ENCODE data around the gene GCC2. TPM values are rescaled to one million over a fixed set of nuclear protein-coding genes. Genes with fewer than 3 reads are reported as not detected.
"Not testable (repeated sequence)": the region's sequence is repeated elsewhere in the genome, so short reads cannot be mapped to it uniquely, and the experiment has no call there.

Gene GCC2
- total RNA-seq, 1 experiment from 2014 or later: 16.6 TPM

- DNase-seq (ENCODE audit: low spot score): not testable (repeated sequence)
Observed at GRCh38 chr2:108524688-108525087, 75.7 kb downstream of the GCC2 start.

GRCh38 chr2:108525258-108525657 lies 76.3 kb downstream of the GCC2 start:
- DNase-seq (ENCODE audit: low spot score): not testable (repeated sequence)

- no peak for DNase-seq (ENCODE audit: low spot score)
Observed at GRCh38 chr2:108531674-108532055, 82.7 kb downstream of the GCC2 start.

GRCh38 chr2:108533832-108534583 lies 85.0 kb downstream of the GCC2 start, which contains the start of gene LIMS1:
Gene LIMS1, plus strand, starts transcription at chr2:108534470. Its CDS starts 93 bp downstream, at chr2:108534563.
- DNase-seq (ENCODE audit: low spot score): peak; percentile 98

GRCh38 chr2:108534584-108535356 lies 85.8 kb downstream of the GCC2 start:
- peak; percentile 82 for DNase-seq (ENCODE audit: low spot score)

- DNase-seq (ENCODE audit: low spot score): no peak
Observed at GRCh38 chr2:108535357-108535631, 86.3 kb downstream of the GCC2 start.

- DNase-seq (ENCODE audit: low spot score): no peak
Observed at GRCh38 chr2:108536133-108536780, 87.3 kb downstream of the GCC2 start.

DNA sequence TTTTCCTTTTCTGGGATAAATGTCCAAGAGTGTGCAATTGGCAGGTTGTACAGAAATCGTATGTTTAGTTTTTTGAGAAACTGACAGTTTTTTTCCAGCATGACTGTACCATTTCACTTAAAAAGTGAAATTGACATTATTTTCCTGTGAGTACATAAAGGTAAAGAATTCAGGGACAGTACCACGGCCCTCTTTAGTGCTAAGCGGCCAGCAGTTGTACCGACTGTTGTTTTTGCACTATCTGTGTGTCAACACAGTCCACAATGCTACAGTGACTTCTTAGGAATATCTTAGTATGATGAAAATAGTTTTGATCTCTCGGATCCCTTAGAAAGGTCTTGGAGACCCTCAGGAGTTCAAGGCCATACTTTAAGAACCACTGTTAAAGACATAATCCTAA lies 87.9 kb downstream of the GCC2 start:
- DNase-seq (ENCODE audit: low spot score): no peak

GRCh38 chr2:108538000-108538625 lies 89.1 kb downstream of the GCC2 start:
- DNase-seq (ENCODE audit: low spot score): peak; percentile 59

GRCh38 chr2:108541451-108541850 lies 92.4 kb downstream of the GCC2 start:
- no peak for DNase-seq (ENCODE audit: low spot score)

DNA sequence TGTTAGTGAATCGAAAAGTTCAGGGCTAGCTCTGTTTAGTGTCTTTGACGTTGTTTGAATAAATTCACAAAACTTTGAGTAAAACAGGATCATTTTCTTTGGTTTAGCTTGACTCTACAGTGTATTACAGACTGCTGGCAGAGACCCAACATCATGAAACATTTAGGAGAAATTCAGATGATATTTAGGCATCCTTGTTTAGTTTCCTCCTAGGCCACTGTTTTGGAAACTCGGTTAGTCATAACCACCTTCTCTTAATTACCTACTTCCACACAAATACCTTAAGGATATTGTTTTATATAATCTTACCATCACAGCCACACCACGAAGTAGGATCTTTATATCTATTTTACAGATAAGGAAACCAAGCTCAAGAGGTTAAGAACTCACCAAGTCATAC lies 93.1 kb downstream of the GCC2 start:
- no peak for DNase-seq (ENCODE audit: low spot score)

DNA sequence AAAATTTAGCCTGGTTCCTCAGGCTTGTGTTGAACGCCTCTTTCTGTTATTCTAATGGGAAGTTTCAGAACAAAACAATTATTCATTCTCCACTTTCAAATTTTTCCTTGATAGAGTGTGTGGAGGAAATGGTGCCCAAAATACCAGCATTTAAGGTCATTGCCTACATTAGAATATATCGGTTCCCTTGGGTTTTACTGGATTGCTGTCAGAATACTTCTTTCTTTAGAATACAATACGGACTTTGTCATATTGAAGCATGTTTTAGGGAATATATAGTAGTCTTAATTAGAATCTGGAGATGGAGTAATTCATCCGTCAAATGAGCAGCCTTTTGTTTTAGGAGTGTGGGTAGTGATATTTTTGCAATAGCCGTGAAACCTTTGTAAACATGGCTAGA lies 98.6 kb downstream of the GCC2 start:
- DNase-seq (ENCODE audit: low spot score): no peak

GRCh38 chr2:108548208-108549003 lies 99.4 kb downstream of the GCC2 start:
- DNase-seq (ENCODE audit: low spot score): no peak

- no peak for DNase-seq (ENCODE audit: low spot score)
Observed at GRCh38 chr2:108552566-108552965, 103.6 kb downstream of the GCC2 start.

DNA sequence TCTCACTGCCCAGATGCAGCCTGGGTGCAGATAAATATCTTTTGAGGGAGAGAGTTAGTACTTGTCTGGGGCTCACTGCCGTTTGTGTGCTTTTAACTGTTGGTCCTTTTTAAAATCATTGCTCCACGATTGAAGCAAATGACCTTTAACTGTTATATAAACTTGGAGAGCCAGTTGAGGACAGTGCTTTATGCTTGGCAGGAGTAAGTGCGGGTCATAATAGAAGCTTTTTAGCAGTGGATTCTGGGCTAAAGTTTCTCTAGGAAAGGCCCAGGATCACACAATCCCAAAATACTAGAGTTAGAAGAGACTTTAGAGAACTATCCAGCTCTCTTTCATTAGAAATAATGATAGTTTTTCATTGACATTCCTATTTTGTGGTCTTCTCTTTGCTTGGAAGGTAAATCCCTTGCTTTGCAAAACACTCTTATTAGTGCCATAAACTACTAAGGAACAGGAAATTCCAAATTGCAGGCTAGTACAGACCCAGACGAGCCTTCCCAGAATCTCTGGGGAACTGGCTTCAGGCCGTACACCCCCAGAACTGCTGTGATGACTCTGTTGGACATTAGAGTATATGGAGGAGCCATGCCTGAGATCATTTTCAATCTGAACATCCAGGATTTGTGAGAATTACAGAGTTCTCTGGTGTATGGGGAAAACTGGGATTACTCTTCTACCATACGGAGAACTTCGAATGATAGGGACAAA lies 104.4 kb downstream of the GCC2 start:
- no peak for DNase-seq (ENCODE audit: low spot score)

- no peak for DNase-seq (ENCODE audit: low spot score)
Observed at GRCh38 chr2:108554528-108554927, 105.5 kb downstream of the GCC2 start.

GRCh38 chr2:108555572-108555971 lies 106.6 kb downstream of the GCC2 start:
- DNase-seq (ENCODE audit: low spot score): no peak

GRCh38 chr2:108556581-108556980 lies 107.6 kb downstream of the GCC2 start:
- not testable (repeated sequence) for DNase-seq (ENCODE audit: low spot score)
